A549 (cell line): ENCODE data around the gene BSCL2. TPM values are rescaled to one million over a fixed set of nuclear protein-coding genes. Genes with fewer than 3 reads are reported as not detected.

Experiments used
- ATAC-seq, 2 experiments: fragments of 200-7000 bp in 1 of 2; fragments of >200 bp in 1 of 2; cut with Nextera tagmentation in 1 of 2; cut with Tn5 transposase in 1 of 2; 3 replicates each; pipeline versions ENCODE4 v1.8.0 to v1.9.1; 2018 to 2020; ENCODE audit warnings: mild to moderate bottlenecking in 1 of 2, moderate library complexity in 1 of 2
- CTCF ChIA-PET: fragments of 300-600 bp; sonication (Branson Sonifier 250); formaldehyde crosslinking; extraction: SDS; loops from one replicate; lab custom pipeline; 2021; ENCODE audit warnings: antibody characterized with exemption, inconsistent platforms; lab: Yijun Ruan, JAX
- POLR2A ChIA-PET: fragments of 350-600 bp; formaldehyde crosslinking; extraction: SDS; loops from one replicate; lab custom pipeline; 2021; ENCODE audit warnings: antibody characterized with exemption, inconsistent platforms; lab: Yijun Ruan, JAX
- DNase-seq, 2 experiments: peaks; one replicate each; pipeline versions ENCODE4 v3.0.0 to v3.0.0-alpha.2; 2011 to 2016; ENCODE audit warnings: low read depth in 1 of 2, low spot score in 1 of 2
- FAIRE-seq: peaks from 2 replicates; lab custom pipeline; 2011; peaks lifted over from hg19 to GRCh38; lab: Jason Lieb, UNC
- H3K27ac ChIP-seq, 2 experiments: fragments of >200 bp; sonication (Bioruptor Twin); formaldehyde crosslinking; 3 replicates each; pipeline ENCODE4 v1.5.1; 2016 to 2017
- H3K4me1 ChIP-seq: fragments of >200 bp; sonication (Bioruptor Twin); formaldehyde crosslinking; 3 replicates; pipeline ENCODE4 v1.6.1; 2016
- H3K4me2 ChIP-seq: fragments of >200 bp; sonication (Bioruptor Twin); formaldehyde crosslinking; 3 replicates; pipeline ENCODE4 v1.6.1; 2016
- H3K4me3 ChIP-seq: fragments of >200 bp; sonication (Bioruptor Twin); formaldehyde crosslinking; 3 replicates; pipeline ENCODE4 v1.5.1; 2016
- H3K9me3 ChIP-seq: fragments of >200 bp; sonication (Bioruptor Twin); formaldehyde crosslinking; 3 replicates; pipeline ENCODE4 v1.6.1; 2016
- BHLHE40 ChIP-seq: IDR thresholded peaks from 2 replicates; pipeline ENCODE4 v1.6.1; 2012; ENCODE audit warnings: low read depth, low read length, inconsistent platforms
- CBX8 ChIP-seq: fragments of 200-600 bp; sonication (generic); IDR thresholded peaks from 2 replicates; pipeline ENCODE4 v1.6.1; 2016
- CEBPB ChIP-seq, 2 experiments: fragments of >200 bp in 1 of 2; sonication (Bioruptor Twin) in 1 of 2; formaldehyde crosslinking in 1 of 2; IDR thresholded peaks; 2 replicates each; pipeline ENCODE4 v1.6.1; 2012 to 2016
- CHD2 ChIP-seq: fragments of 150-350 bp; IDR thresholded peaks from 2 replicates; pipeline ENCODE4 v1.6.1; 2014; ENCODE audit warnings: low read length; ENCODE audit not compliant: partially characterized antibody
- EHMT2 ChIP-seq: fragments of 200-600 bp; sonication (generic); IDR thresholded peaks from 2 replicates; pipeline ENCODE4 v1.6.1; 2016; ENCODE audit warnings: antibody characterized with exemption, low read depth, mild to moderate bottlenecking, moderate library complexity
- FOSB ChIP-seq: fragments of 250-450 bp; sonication (Bioruptor Pico); IDR thresholded peaks from 2 replicates; pipeline ENCODE4 v1.5.0; 2020; ENCODE audit warnings: mild to moderate bottlenecking, moderate library complexity
- FOSL2 ChIP-seq, 2 experiments: fragments of 450-650 bp in 1 of 2; fragments of >200 bp in 1 of 2; sonication (Bioruptor Twin) in 1 of 2; formaldehyde crosslinking; IDR thresholded peaks; 2 replicates each; pipeline versions ENCODE4 v1.5.0 to v1.6.1; 2016 to 2020; ENCODE audit warnings: mild to moderate bottlenecking in 1 of 2, moderate library complexity in 1 of 2
- GATA3 ChIP-seq: IDR thresholded peaks from 2 replicates; pipeline ENCODE4 v1.6.1; 2012; ENCODE audit warnings: borderline replicate concordance
- HOXB13 ChIP-seq: fragments of 250-450 bp; sonication (Bioruptor Pico); IDR thresholded peaks from 2 replicates; pipeline ENCODE4 v1.5.0; 2020; ENCODE audit warnings: low read depth, mild to moderate bottlenecking, moderate library complexity
- MAFK ChIP-seq: fragments of 450-650 bp; IDR thresholded peaks from 2 replicates; pipeline ENCODE4 v1.6.1; 2014; ENCODE audit not compliant: partially characterized antibody
- NPAS2 ChIP-seq: fragments of 250-450 bp; sonication (Bioruptor Pico); IDR thresholded peaks from 2 replicates; pipeline ENCODE4 v1.8.0; 2022; ENCODE audit warnings: mild to moderate bottlenecking, moderate library complexity, borderline replicate concordance
- POLR2A ChIP-seq: IDR thresholded peaks from 2 replicates; pipeline ENCODE4 v1.6.1; 2012; ENCODE audit warnings: mild to moderate bottlenecking, low read length
- POLR2AphosphoS2 ChIP-seq: conservative IDR thresholded peaks from 2 replicates; pipeline ENCODE4 v1.6.1; 2012; ENCODE audit warnings: low read length, improper control_type of control experiment, inconsistent platforms
- RFX5 ChIP-seq: fragments of 450-650 bp; IDR thresholded peaks from 2 replicates; pipeline ENCODE4 v1.7.1; 2014; ENCODE audit warnings: antibody characterized with exemption, mild to moderate bottlenecking, moderate library complexity
- SREBF2 ChIP-seq: fragments of 450-650 bp; IDR thresholded peaks from 2 replicates; pipeline ENCODE4 v1.6.1; 2014; ENCODE audit warnings: mild to moderate bottlenecking, moderate library complexity
- TFCP2L1 ChIP-seq: fragments of 250-450 bp; sonication (Bioruptor Pico); IDR thresholded peaks from 2 replicates; pipeline ENCODE4 v1.5.0; 2021; ENCODE audit warnings: mild to moderate bottlenecking
- TP53 ChIP-seq: fragments of 250-450 bp; sonication (Bioruptor Pico); IDR thresholded peaks from 2 replicates; pipeline ENCODE4 v1.5.0; 2021; ENCODE audit warnings: mild to moderate bottlenecking, moderate library complexity
- ZNF302 ChIP-seq: fragments of 250-450 bp; sonication (Bioruptor Pico); IDR thresholded peaks from 2 replicates; pipeline ENCODE4 v1.9.0; 2021; ENCODE audit warnings: inconsistent platforms, mild to moderate bottlenecking, moderate library complexity
- WGBS: methylation state at CpG from one replicate; pipeline ENCODE4 v1.1.6; 2017; ENCODE audit errors: missing lambda C conversion rate; 5-methylcytosine and 5-hydroxymethylcytosine counted together
- polyA plus RNA-seq, 4 experiments: library from polyadenylated mRNA; depleted of rRNA in 3 of 4; stranded (reverse); fragments of >200 nt; fragmentation: RNase III in 1 of 4; extraction: RNeasy Plus Mini Kit Qiagen cat#74134 plus additional on column Dnase treatment in 1 of 4; gene quantifications; 2 replicates in 3 of 4; 3 replicates in 1 of 4; pipeline ENCODE4 v1.2.3, GENCODE V29; 2011 to 2017
- TF ChIP-seq, protein P1 (sequence below): fragments of >200 bp; sonication (Bioruptor Twin); formaldehyde crosslinking; IDR thresholded peaks from 3 replicates; pipeline ENCODE4 v1.5.1; 2016
- TF ChIP-seq, protein P2 (sequence below): IDR thresholded peaks from 2 replicates; pipeline ENCODE4 v1.6.1; 2012
- TF ChIP-seq, protein P3 (sequence below): fragments of 150-350 bp; IDR thresholded peaks from 2 replicates; pipeline ENCODE4 v1.6.1; 2014; ENCODE audit warnings: low read depth, mild to moderate bottlenecking, low read length

The BSCL2 gene
- polyA plus RNA-seq, 2 of the 4 experiments (the other 2 are of a cell fraction), result 63.0 to 63.9 TPM

- no peak for TF ChIP-seq GATA3
- TF ChIP-seq, protein P1, sequence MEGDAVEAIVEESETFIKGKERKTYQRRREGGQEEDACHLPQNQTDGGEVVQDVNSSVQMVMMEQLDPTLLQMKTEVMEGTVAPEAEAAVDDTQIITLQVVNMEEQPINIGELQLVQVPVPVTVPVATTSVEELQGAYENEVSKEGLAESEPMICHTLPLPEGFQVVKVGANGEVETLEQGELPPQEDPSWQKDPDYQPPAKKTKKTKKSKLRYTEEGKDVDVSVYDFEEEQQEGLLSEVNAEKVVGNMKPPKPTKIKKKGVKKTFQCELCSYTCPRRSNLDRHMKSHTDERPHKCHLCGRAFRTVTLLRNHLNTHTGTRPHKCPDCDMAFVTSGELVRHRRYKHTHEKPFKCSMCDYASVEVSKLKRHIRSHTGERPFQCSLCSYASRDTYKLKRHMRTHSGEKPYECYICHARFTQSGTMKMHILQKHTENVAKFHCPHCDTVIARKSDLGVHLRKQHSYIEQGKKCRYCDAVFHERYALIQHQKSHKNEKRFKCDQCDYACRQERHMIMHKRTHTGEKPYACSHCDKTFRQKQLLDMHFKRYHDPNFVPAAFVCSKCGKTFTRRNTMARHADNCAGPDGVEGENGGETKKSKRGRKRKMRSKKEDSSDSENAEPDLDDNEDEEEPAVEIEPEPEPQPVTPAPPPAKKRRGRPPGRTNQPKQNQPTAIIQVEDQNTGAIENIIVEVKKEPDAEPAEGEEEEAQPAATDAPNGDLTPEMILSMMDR, result no peak
- TF ChIP-seq NPAS2 (CRISPR knock-in tag), result no peak
- TF ChIP-seq BHLHE40, result no peak
- no peak for TF ChIP-seq FOSL2 (IDR thresholded peaks at IDR 0.05)
- no peak for TF ChIP-seq FOSL2 (CRISPR knock-in tag; IDR thresholded peaks at IDR 0.05)
- TF ChIP-seq TFCP2L1 (CRISPR knock-in tag), result no peak
- no peak for TF ChIP-seq POLR2AphosphoS2
- ATAC-seq, result no peak
- FAIRE-seq, result no peak
- 97% methylated on average over 11 of the region's 11 CpGs for WGBS
- no peak overlapping the region for H3K4me2 ChIP-seq
- no peaks in the 10 kb centered on the region for H3K9me3 ChIP-seq
- no peak overlapping the region for H3K4me3 ChIP-seq
- CTCF ChIA-PET, result interaction anchor here (1.2 to 1.5 kb wide), 2 partner anchors 8 to 9 kb away, joined by 4 to 6 read pairs; partner anchors contain the start of genes BSCL2 and GNG3
- POLR2A ChIA-PET, result interaction anchor here (2.0 kb wide), 1 partner anchor 11 kb away, joined by 14 read pairs; the partner anchor contains the start of genes HNRNPUL2 and TTC9C
- H3K27ac ChIP-seq, result no peak overlapping the region
- H3K4me1 ChIP-seq, result peaks cover 35% of the 10 kb centered on the region
- no peak for DNase-seq
Measured at GRCh38 chr11:62716816-62717215, 9.6 kb upstream of the BSCL2 start.

DNA sequence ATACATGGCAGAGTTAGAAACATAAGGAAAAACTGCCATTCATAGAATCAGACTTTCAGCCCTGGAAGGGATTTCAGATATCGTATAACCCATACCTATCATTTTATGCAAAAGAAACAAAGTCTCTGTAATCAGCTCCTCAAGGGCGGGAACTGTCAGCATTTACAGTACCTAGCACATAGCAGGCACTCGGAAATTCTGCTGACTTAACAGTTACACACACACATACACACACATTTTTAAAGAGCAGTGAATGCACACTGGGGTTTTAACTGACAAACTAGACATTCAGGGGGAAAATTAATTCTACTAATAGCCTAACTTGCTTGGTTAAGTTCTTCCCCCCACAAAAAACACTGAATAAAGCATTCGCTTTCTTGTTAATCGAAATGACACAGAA lies 9.0 kb upstream of the BSCL2 start:
- CTCF ChIA-PET, result interaction anchor here (0.9 to 1.5 kb wide), 3 partner anchors 8 to 22 kb away, joined by 4 to 6 read pairs (median 6); partner anchors contain the start of genes BSCL2 and GNG3
- no peak for FAIRE-seq
- Histone ChIP-seq H3K4me2 (no peak overlapping the region), H3K4me1 (peaks cover 35% of the 10 kb centered on the region), H3K4me3 (no peak overlapping the region), H3K9me3 (no peaks in the 10 kb centered on the region), H3K27ac (no peak overlapping the region)
- TF ChIP-seq MAFK (peak; percentile 91), BHLHE40 (no peak)
- ATAC-seq, result no peak
- POLR2A ChIA-PET, result interaction anchor here (2.0 kb wide), 1 partner anchor 11 kb away, joined by 14 read pairs; the partner anchor contains the start of genes HNRNPUL2 and TTC9C
- 92% methylated on average over 5 of the region's 5 CpGs for WGBS
- DNase-seq, result no peak

DNA sequence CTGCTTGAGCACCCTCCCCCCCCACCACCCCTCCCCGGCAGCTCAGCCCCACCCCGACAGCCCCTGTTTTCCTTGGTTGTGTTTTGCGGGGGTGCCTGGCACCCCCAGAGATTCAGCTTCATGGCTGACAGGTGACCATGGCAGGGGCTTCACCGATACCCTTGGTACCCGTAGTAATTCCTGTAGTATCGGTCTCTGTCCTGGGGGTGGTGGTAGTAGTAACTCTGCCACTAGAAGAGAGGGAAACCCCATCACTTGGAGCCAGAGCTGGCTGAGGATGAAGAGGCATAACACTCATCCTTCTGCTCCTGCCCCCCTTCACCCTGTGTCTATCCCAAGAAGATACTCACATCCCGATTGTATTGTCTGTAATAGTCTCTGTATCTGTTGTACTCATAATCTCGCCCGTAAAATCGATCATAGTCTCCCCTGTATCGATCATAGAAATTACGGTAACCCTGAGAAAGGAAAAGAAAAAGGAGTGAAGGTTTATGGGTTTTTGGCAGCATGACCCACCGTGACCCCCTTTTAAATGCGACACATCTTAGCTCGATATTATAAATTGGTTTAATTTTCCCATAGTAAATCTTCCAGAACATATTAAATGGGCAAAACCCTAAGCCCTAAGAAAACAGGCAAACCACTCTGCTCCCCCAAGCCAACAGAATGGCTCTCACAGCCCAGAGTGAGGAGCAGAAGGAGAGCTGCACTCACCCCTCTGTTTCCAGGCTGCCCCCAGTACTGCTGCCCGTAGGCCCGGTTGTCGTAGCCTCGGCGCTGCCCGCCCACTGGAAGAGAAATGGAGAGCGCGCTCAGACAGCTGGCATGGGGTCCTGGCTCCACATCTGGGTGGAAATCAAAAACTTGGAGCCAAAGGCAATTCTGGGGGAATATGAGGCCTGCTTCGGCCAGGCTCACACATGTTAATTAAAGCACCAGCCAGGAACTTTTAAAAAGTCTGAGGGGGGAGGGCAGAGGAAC lies 8.2 kb upstream of the BSCL2 start:
- POLR2A ChIA-PET, result interaction anchor here (2.0 kb wide), 1 partner anchor 12 kb away, joined by 14 read pairs; the partner anchor contains the start of genes HNRNPUL2 and TTC9C
- Histone ChIP-seq H3K27ac (peak overlapping the region in 1 of 2 experiments; percentile 80; a peak in 2 of 6 replicates), H3K4me2 (no peak overlapping the region), H3K4me1 (peaks cover 35% of the 10 kb centered on the region), H3K4me3 (no peak overlapping the region), H3K9me3 (no peaks in the 10 kb centered on the region)
- ATAC-seq (peak in 1 of 2 experiments; percentile 43; a peak in 2 of 6 replicates), FAIRE-seq (no peak), DNase-seq (no peak)
- CTCF ChIA-PET, result interaction anchor here (0.9 to 3.0 kb wide), 8 partner anchors 8 to 291 kb away, joined by 3 to 11 read pairs (median 4); partner anchors contain the start of genes BSCL2, GNG3, TMEM179B and UQCC3
- TF ChIP-seq CHD2 (no peak), HOXB13 (CRISPR knock-in tag) (no peak), MAFK (no peak), POLR2A (no peak), ZNF302 (CRISPR knock-in tag) (no peak), EHMT2 (no peak)
- TF ChIP-seq, protein P2, sequence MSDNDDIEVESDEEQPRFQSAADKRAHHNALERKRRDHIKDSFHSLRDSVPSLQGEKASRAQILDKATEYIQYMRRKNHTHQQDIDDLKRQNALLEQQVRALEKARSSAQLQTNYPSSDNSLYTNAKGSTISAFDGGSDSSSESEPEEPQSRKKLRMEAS, result no peak
- WGBS, result 98% methylated on average over 21 of the region's 24 CpGs

DNA sequence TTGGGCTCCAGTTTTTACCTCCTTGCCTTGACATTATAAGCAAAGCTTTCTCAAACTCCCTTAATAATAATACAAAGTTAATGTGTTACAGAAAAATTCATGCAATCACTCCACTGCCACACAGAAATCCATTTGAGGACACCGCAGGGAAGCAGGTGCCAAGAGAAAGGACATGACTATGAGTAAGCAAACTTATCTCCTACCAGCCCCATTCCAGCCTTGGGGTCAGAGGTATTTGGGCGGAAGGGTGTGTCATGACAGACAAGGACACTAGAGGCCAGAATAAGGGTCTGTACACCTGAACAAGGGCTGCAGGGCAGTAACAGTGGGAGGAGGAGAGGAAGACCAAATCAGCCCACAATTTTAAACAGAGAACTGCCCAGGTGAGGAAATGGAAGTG lies 6.1 kb upstream of the BSCL2 start:
- CTCF ChIA-PET, result interaction anchor here (0.9 to 3.0 kb wide), 6 partner anchors 10 to 318 kb away, joined by 3 to 11 read pairs (median 4); no protein-coding TSS in a partner anchor
- peak overlapping the region; percentile 56 to 80 for H3K27ac ChIP-seq
- 17% methylated on average over 2 of the region's 2 CpGs for WGBS

More for the DNA sequence above, 6.1 kb upstream of the BSCL2 start:
- no peak overlapping the region for H3K4me3 ChIP-seq
- POLR2A ChIA-PET, result interaction anchor here (0.6 to 3.6 kb wide), 3 partner anchors 14 to 233 kb away, joined by 5 to 28 read pairs (median 15); partner anchors contain the start of genes HNRNPUL2, TTC9C and ZBTB3
- no peaks in the 10 kb centered on the region for H3K9me3 ChIP-seq
- no peak for TF ChIP-seq RFX5
- TF ChIP-seq POLR2AphosphoS2, result no peak
- no peak for TF ChIP-seq CEBPB (IDR thresholded peaks at IDR 0.05)
- TF ChIP-seq, protein P3, sequence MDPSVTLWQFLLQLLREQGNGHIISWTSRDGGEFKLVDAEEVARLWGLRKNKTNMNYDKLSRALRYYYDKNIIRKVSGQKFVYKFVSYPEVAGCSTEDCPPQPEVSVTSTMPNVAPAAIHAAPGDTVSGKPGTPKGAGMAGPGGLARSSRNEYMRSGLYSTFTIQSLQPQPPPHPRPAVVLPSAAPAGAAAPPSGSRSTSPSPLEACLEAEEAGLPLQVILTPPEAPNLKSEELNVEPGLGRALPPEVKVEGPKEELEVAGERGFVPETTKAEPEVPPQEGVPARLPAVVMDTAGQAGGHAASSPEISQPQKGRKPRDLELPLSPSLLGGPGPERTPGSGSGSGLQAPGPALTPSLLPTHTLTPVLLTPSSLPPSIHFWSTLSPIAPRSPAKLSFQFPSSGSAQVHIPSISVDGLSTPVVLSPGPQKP, result no peak
- TF ChIP-seq FOSL2 (IDR thresholded peaks at IDR 0.05), result no peak
- peak; percentile 11; the same call in 1 of the 2 replicates for TF ChIP-seq FOSL2 (CRISPR knock-in tag; IDR thresholded peaks at IDR 0.05)
- TF ChIP-seq EHMT2, result no peak
- TF ChIP-seq TP53 (CRISPR knock-in tag), result no peak
- no peak for TF ChIP-seq FOSB (CRISPR knock-in tag)
- TF ChIP-seq MAFK, result peak; percentile 24
- TF ChIP-seq SREBF2, result no peak
- no peak for TF ChIP-seq CBX8
- ATAC-seq (peak in 1 of 2 experiments; percentile 15; a peak in 1 of 6 replicates), DNase-seq (peak; percentile 52 to 58), FAIRE-seq (no peak)
- peak overlapping the region; percentile 67 for H3K4me2 ChIP-seq
- peaks cover 48% of the 10 kb centered on the region for H3K4me1 ChIP-seq
